Activated CD4-positive, alpha-beta T cell treated with anti-CD3 and anti-CD28 coated beads for 24 hours (primary cell): ENCODE measurements around the gene TCOF1.
"Not testable (repeated sequence)": the region's sequence is repeated elsewhere in the genome, so short reads cannot be mapped to it uniquely, and the experiment has no call there.

ENCODE experiments used
- DNase-seq, 2 donors: peaks; one replicate each; pipeline ENCODE4 v3.0.0-alpha.2; 2020; ENCODE audit warnings: low read depth in 2 of 2

Gene TCOF1

DNA sequence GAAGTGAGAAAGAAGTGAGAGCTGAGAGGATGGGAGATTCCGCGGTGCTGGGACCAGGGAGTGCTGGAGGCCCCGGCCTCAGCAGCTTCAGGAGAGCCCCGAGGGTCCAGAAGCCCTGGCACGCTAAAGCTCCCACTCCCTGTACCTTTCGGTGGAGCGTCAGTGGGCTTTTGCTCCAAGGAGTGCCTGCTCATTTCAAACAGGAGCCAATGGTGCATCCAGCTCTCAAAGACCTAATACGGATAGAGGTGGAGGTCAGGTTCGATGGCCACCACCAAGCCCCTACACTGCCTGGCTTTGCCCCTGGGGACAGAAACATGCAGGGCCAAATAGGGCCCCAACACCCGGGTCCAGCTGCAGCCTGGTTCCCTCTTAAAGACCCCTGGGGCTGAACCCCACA is 47.0 kb downstream of the TCOF1 start:
- no peak for DNase-seq

DNA sequence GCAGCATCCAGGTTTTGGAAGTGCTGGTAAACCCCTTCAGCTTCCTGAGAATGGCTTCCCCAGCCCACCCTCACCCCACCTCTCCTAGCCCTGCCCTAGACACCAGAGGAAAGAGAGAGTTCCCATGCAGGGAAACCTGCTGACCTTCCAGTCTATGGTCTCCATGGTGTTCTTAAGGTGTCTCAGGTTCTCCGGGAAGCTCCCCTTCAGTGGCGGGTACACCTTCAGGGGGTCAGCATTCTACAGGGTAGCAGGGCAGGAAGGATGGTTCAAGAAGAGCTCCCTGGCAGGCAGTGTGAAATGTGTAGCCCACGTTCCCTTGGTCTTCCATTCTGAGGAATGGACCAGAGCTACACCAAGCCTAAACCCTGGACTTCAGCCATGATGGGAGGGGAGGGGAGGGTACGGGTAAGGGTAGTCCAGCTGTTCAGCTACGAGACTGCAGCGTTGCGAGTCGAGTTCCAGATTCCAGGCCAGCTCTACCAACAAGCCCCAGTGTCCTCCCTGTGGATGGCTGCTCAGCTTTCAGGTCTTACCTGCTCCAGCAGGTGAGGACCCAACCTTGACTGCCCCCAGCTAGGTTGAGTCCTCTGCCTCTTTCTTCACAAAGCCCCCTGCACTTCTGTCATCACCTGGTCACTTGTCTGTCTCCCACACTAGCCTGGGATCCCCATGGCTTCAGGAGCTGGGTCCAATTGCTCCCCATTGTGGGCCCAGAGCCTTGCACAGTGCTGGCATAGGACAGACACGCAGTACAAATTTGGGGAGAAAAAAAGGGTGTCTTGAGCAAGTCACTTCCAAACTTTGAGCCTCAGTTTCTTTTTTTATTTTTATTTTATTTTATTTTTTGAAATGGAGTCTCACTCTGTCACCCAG is 47.7 kb downstream of the TCOF1 start:
- no peak for DNase-seq

DNA sequence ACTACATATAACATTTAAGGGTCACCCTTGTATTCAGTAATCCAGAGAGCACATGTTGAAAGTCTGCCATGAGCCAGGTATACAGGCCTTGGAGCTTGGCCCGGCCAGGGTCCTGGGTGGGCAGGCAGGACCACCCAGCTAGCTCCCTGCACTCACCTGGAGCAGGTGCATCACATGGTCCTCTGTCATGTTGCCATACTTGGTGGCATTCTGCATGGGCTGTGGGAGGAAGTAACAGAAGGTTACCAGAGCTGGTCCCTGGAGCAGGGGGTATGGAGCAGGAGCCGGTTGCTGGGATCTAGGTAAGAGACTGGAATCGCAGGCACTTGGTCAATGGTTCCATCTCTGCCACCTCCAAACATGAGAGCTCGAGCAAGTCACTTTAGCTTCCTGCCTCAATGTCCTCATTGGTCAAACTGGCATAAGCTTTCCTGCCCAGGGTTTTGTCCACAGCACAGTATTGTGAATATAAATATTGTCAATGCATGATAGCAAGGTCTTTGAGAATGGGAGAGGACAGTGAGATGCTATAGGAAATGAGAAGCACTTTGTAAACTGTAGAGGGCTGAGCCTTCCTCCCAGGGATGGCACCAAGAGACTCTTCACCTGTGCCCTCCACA is 48.7 kb downstream of the TCOF1 start:
- DNase-seq = no peak

DNA sequence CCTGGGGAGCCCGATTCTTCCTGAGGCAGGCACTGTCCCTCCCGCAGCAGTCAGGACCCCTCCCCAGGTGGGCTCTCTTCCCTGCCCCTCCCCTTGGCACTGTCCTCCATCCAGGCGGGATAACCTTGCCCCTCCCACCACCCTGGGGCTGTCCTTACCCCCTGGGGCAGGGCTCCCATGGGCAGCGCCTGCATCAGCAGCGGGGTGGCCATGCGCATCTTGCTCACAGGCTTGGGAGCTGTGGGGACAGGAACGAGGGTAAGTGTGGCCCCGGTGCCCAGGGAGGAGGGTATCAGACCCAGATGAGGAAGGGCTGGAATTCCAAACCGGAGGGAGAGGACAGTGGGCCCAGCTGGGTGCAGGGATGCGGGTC is 49.2 kb downstream of the TCOF1 start:
- no peak for DNase-seq

DNA sequence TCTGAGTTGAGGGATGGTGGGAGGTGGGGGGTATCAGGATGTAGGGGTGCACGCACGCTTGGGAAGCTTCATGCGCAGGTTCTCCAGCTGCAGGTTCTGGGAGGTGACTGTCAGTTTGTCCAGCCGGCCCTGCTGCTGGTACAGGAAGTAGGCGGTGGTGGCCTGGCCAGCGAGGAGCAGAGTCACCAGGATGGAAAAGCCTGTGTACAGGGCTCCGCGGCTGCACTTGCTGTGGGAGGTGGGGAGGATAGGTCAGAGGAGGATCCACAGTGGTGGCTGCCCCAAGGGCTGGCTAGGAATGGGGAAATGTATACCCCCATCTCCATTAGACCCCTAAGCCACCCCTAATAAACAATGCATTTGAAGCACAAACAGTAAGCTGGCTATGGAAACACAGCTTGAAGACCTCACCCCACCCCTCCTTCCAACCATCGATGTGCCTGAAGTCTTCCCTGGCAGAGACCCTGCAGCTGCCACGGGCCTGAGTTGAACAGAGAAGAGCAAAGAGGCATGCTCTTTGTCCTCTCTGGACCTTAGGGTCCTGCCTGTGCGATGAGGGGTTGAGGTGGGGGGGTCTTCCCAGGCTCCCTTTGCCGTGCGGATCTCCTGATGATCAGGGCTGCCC is 49.7 kb downstream of the TCOF1 start:
- no peak for DNase-seq

DNA sequence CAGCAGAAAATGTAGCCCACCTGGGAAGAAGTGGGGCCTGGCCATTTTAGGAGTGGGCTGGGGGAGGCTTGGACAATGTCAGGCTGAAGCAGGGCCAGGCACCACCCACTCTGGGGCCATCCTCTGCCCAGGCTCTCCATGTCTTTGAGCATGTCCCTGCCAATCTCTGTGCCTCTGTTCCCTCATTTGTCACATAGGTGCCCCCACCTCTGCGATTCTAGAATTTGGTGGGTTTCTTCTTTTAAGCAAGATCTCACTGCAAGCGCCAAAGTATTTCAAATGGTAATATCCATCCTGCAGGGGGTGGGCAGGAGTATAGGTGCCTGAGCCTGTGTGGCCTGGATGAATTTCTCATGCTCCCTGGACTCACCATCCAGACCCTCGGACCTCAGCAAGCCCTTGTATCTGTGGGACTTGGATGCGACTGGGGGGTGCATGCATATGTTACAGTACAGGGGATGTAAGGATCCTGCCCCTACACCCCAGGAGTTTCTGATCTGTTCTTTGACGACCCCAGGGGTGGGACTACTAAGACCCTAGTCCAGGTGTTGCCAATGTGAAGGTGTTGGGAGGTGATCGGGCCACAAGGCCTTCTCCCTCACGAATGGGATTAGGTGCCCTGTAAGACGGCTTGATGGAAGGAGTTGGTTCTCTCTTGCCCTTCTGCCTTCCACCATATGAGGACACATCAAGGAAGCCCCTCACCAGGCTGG is 50.9 kb downstream of the TCOF1 start:
- DNase-seq = no peak

DNA sequence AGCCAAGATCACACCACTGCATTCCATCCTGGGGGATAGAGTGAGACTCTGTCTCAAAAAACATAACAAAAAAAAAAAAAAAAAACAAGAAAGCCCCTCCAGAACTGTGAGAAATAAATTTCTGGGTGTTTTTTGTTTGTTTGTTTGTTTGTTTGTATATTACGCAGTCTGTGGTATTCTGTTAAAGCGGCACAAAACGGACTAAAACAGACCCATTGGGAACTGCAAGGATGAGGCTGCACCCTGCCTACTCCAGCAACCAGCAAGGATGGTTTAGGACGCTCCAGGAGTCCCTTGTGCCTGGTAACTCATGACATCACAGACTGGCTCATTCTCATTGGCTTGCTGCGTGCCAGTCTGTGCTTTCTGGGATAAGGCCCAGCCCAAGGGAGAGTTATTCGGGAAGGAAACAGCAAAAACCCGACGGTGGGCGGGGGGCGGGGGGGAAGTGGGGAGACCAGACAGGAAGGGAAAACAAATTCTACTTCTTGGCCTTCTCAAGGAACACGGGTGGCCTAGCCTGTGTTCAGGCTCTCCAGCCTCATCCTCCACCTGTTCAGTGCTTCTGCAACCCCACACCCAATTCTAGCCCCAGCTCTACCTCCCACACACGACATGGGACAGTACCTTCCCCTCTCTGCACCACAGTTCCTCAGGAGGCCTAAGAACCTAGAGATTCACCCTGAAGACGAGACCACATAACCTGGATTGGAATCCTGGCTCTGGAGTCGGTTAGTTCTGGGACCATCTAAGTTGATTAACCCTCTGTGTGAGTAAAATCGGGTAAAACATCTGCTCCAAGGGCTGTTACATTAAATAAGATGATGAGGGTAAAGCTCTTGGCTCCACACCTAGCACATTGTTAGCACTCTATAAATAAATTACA is 52.4 kb downstream of the TCOF1 start:
- no peak for DNase-seq

DNA sequence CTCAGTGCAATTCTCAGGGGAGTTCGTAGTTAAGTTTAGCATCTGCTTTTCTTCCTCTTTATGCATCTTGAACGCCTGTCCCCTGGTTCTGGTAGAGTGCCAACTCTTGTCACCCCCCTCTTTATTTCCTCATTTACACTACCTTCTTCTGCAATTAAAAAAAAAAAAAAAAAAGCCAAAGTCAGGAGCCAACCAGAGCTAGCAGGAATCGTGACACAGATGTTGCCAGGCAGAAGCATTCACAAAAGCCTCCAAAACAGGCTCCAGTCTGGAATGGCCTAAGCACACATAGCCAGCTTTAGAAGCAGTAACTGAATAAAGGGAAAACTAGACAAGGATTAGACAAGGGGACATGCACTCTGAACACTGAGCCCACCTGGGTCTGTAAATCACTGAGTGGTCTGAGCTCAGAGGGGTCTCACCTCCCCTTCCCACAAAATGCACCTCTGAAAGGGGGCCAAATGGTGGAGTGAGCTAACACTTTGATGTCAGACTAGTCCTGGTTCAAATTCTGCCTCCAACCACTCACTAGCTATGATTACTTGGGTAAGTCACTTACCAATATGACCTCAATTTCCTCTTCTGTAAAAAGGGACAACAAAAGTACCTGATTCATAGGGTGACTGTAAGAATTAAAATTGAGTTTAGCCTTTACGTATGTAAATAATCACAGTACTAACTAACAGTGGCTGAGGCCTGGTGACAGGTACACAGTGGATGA is 53.2 kb downstream of the TCOF1 start:
- DNase-seq = no peak

DNA sequence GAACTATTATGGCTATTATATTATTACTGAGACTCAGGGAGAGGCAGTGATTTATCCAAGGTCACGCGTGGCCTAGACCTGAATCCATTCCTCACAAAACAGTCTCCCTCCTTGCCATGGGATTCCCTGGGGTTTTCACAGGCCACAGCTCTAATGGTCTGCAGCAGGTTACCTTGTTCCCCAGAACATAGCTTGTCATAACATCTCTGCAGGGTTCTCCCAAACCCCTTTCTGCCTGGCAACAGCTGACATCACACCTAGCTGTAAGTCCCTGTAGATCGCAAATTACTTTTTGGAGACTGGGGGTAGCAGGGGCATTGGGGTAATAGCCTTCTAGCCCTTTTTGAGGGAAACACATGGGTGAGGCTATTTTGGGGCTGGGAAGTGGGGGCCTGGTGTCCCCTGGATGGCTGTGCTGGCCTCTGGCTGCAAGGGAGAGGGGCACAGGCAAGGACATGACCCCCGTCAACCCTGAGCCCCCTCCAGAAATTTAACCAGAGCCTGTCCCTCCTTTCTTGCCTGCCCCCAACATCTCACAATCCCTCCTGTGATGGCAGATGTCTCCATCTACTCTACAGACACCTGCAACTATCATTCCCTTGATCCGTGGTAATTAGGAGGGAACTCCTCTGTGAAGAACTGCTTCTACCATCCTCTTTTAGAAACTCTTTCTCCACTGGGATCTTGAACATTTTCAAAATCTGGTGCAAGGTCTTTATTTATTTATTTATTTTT is 53.9 kb downstream of the TCOF1 start:
- DNase-seq = peak; percentile 47 to 48

DNA sequence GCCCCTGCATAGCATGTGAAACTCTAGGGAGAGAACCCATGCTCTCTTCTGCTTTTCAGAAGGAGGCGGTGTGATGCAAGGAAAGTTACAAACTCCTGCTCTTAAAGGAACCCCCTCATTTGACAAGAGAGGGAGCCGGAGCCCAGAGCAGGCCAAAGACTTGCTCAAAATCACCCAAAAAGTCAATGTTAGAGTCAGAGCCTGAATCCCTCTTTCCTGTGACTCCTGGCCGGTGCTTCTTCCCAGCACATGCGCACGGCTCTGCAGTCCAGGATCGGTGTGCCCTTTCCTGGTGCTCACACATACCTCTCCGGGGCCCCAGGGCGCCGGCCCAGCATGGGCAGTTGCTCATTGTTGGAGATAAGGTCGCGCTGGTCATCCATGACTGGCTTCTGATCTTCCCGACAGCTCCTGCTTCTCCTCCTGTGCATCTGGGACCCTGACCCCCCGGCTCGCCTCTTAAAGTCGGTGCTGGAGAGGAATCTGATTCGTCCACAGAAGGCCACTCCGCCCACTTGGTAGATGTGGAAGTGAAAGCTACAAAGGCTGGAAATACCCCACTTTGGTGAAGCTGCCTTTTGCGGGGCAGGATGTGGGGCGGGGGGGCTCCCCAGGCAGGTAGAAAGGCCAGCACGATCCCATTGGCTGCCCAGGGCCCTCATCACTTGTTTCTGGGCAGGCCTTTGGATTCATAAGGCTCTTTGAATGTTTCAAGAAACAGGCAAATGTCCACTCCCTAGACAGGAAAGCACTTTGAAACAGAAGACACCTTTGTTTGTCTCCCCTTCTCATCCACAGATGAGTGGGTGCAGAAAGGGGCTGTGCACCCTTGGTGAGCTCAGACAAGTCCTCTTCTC is 55.0 kb downstream of the TCOF1 start, which contains the start of gene CD74:
TSS of gene CD74 (minus strand) at position 592 of the 857 bp plus-strand sequence. CDS start at position 431, 161 bp downstream.
- peak; percentile 77 to 83 for DNase-seq

DNA sequence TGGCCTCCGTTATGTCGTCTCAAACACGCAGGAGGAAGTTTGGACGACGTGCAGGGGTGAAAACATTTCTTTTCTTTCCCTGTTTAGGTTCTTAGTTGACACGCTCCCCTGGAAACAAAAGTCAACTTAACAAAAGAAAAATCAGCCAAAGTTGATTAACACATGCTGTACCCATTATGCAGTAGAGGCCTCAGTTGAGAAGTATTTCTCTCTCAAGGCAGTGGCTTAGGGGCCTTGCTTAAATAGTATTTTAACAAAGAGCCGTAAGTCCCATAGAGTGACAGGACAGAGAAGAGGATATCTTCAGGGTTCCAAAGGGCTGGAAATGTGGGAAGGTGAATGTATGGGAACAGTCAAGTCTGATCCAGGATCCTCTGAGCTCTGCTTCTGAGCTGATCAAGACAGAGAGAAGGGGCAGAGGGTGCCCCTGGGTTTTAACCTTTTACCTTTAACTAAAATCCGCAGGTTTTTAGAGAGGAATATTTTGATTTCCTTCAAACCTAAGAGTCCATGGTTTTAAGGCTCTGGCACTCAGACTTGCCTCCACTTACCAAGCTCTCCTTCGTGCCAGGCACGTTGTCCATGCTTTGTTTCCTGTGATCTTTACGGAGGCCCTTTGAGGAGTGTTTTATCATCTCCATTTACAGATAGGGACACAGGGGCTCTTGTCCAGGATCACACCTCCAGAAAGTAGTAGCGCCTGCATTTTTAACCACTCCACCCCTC is 55.8 kb downstream of the TCOF1 start:
- no peak for DNase-seq

DNA sequence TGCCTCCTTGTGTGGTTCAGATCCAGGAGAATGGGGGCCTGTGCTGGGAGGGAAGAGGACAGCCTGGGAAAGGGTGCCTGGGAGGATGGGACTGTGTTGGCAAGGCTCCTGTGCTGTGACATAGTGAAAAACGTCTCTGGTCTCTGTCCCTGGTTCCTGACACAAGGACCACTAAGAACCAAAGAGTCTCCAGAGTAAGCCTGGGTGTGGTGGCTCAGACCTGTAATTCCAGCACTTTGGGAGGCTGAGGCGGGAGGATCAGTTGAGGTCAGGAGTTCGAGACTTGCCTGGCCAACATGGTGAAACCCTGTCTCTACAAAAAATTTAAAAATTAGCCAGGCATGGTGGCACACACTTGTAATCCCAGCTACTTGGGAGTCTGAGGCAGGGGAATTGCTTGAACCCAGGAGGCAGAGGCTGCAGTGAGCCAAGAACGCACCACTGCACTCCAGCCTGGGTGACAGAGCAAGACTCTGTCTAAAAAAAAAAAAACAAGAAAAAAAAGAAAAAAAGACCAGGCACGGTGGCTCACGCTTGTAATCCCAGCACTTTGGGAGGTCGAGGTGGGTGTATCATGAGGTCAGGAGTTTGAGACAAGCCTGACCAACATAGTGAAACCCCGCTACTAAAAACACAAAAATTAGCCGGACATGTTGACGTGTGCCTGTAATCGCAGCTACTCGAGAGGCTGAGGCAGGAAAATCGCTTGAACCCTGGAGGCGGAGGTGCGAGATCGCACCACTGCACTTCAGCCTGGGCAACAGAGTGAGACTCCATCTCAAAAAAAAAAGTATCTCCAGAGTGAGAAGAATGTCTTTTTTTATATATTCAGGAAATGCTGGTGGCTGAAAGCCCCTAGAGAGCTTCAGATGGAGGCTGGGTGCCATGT is 56.6 kb downstream of the TCOF1 start:
- not testable (repeated sequence) for DNase-seq

DNA sequence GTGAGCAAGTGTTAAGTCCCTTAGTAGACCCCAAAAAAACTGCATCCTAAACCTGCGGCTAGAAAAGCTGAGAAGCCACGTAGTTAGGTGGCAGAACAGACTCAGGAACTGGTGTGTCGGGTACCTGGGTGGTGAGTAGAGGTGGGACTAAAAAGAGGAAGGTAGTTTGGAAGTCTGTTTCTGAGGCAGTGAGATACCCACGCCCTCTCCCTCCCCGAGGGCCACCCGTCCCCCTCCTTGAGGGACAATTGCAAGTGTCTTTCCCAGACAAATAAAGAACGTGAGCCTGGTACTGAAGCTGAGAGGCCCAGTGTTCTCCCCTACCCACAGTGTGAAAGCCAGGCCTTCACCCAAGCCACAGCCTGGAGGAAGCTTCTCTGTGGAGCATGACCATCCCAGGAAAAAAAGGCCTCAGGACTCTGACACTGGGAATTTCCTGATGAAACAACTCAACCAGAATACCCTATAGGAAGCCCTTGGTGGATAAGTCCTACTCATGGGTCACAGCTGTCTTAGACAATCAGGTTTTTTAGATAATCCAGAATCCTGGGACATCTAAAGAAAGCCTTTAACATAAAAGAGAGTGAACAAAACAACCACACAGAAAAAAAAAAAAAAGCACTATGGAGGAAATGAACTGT is 62.3 kb downstream of the TCOF1 start:
- no peak for DNase-seq

DNA sequence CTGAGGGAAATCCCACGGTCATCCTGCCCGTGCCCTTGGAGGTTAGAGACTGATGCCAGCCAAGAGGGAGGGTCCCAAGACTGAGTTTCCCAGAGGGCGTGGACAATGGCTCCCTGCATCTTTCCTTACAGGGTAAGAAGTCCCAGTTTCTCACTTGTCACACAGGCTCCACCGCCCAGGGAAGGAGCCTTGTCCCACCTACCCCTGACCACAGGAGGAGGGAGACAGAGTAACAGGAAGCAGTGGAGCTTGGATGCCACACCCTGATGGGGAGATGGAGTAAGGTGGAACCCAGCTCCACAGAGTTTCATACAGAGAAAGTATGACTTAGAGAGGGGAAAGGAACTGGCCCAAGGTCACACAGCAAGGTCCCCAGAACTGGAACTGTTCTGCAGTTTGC is 64.6 kb downstream of the TCOF1 start:
- DNase-seq = no peak

DNA sequence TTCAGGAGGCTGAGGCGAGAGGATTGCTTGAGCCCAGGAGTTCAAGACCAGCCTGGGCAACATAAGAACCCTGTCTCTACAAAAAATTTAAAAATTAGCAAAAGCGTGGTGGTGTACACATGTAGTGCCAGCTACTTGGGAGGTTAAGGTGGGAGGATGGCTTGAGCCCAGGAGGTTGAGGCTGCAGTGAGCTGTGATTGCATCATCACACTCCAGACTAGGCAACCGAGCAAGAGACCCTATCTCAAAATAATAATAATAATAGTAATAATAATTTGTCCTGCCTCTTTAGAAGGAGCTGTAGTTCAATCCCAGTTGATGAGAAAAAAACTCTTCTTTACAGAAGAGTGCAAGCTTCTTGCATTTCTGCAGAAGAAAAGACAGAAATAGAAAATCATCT is 65.3 kb downstream of the TCOF1 start:
- no peak for DNase-seq

DNA sequence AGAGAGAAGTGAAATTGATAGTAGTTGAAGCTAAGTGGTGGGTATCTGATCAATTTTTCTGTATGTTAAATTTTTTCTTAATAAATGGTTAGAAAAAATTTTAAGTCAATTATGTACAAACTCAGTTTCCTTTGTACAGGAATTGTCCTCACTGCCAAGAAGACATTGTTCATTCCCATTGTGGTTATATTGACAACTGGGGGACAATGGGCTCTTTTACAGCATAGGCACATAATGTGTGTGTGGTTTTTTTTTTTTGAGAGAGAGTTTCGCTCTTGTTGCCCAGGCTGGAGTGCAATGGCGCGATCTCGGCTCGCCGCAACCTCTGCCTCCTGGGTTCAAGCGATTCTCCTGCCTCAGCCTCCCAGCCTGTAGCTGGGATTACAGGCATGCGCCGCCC is 68.7 kb downstream of the TCOF1 start:
- DNase-seq = not testable (repeated sequence)
